GM18517 (cell line): ENCODE data around the gene RMI1.
"Not testable (repeated sequence)": the region's sequence is repeated elsewhere in the genome, so short reads cannot be mapped to it uniquely, and the experiment has no call there.

Experiments
- ATAC-seq: cut with Tn5 transposase; IDR thresholded peaks from one replicate; pipeline ENCODE4 v1.9.1; 2021; ENCODE audit warnings: mild to moderate bottlenecking, moderate library complexity; ENCODE audit not compliant: unreplicated experiment

Gene RMI1

GRCh38 chr9:84002344-84002743 is 21.7 kb downstream of the RMI1 start:
- peak; percentile 84 for ATAC-seq

- ATAC-seq: no peak
Observed at GRCh38 chr9:84003246-84003645, 22.6 kb downstream of the RMI1 start.

- no peak for ATAC-seq
Observed at GRCh38 chr9:84007662-84008061, 27.1 kb downstream of the RMI1 start.

GRCh38 chr9:84024041-84024575 is 43.5 kb downstream of the RMI1 start:
- ATAC-seq: no peak

- ATAC-seq: no peak
Observed at GRCh38 chr9:84027201-84027600, 46.6 kb downstream of the RMI1 start.

GRCh38 chr9:84031534-84031933 is 50.9 kb downstream of the RMI1 start:
- ATAC-seq: no peak

- not testable (repeated sequence) for ATAC-seq
Observed at GRCh38 chr9:84041857-84042256, 61.3 kb downstream of the RMI1 start.

GRCh38 chr9:84045481-84046097 is 65.0 kb downstream of the RMI1 start:
- ATAC-seq: no peak
